CD4-positive, alpha-beta T cell treated with Interleukin-4 for 1 hour (primary cell): ENCODE measurements around the gene TM4SF18.

Experiments
- DNase-seq, 2 donors: peaks; one replicate each; pipeline ENCODE4 v3.0.0-alpha.2; 2020 to 2022

Gene TM4SF18

DNA sequence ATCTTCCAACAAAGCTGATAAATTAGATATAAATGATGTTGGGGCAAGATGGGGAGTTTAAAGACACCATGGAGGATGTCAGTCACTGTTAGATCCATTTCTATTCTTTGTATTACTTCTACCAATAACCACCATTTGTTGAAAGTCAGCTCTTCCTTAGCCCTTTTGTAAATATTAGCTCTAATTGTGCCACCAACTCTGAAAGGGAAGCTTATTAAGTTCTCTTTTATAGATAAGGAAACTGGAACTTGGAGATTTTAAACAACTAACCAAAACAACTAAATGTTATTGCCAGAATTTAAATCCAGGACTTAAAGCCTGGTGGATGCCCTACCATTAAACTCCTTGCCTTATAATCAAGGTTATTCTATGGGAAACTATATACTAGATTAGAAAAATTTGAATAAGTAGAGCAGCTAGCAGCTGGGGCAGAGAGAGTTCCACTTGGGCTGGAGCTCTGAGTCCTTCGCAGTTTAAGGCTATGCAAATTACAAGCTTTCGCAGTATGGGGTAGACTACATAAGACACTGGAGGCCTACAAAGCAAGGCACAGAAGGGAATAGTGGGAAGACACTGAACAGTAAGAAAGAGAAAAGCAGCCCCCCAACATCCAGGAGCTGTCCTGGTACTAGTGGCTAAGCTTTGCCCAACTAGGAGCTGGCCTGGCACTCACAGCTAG, 52.6 kb downstream of the TM4SF18 start:
- no peak for DNase-seq

DNA sequence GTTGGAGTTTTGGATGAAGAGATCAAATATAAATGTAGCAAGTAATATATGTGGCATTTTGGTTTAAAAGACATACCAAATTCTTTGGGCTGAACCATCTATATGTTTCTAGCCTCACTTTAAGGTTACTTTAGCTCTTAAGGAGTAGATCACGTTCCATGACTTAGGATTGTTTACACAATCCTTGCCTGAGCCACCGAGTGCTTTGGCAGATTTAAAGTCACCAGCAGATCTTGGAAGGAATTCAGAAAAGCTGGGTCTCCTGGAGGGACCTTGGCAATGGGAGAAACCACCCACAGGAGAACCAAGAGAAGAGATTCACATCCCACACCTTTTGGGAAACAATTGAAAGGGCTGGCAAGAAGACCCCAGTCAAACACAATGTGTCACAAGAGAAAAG, 54.5 kb downstream of the TM4SF18 start:
- no peak for DNase-seq

DNA sequence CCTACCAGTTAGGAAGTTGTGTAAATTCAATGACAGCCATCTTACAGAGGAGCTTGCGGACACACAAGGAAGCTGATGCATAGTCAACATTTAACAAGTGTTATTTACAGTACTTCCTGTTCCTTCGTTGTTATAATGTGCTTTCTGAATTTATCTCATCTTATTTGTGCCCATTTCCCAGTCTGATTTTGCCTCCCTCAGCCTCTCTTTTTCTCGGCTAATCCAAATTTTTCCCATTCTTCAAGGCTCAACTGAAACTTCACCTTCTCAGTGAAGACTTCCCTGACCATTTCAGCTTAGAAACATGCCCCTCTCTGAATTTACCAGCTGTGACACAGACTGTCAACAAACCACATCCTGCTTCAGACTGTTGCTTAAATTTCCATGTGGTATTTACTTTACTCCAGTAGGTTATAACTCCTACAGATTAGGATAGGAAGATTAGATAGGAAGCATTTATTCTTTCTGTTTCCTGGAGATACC, 56.1 kb downstream of the TM4SF18 start:
- peak in 1 of 2 donors; percentile 50 for DNase-seq

DNA sequence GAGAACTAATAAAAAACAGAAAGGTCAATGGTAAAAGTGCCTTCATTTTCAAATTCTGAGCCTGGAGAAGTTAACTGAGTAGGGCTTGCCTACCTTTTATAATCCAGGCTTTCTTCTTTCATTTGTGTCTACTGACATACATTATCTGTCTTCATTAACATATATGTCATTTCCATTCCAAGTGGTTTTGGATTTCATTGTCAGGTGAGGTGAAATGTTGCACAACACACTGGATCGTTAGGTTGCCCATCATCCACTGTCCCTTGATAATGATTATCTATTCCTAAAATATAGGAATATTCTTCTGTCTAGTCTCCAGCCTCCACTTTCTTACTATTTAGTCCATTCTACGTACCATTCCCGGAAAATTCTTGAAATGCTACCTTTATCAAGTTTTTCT, 56.8 kb downstream of the TM4SF18 start:
- DNase-seq, result no peak

DNA sequence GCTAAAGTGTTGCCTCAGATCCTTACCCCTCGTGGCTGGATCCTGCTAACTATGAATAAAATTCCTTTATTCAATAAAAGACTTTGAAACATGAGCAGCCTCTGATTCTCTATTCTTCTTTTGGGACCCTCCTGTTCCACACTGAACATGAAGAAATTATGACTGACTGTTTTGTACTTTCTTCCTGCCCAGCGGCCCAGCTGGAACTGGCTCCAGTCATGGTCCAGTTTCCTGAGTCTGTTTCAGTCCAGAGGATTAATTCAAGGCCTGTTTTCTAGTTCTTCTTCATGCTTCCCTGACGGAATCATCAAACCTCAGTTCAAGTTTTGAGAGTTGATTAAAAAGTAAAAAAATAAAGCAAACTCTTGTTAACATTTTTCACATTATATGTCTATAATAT, 59.2 kb downstream of the TM4SF18 start:
- DNase-seq, result no peak

DNA sequence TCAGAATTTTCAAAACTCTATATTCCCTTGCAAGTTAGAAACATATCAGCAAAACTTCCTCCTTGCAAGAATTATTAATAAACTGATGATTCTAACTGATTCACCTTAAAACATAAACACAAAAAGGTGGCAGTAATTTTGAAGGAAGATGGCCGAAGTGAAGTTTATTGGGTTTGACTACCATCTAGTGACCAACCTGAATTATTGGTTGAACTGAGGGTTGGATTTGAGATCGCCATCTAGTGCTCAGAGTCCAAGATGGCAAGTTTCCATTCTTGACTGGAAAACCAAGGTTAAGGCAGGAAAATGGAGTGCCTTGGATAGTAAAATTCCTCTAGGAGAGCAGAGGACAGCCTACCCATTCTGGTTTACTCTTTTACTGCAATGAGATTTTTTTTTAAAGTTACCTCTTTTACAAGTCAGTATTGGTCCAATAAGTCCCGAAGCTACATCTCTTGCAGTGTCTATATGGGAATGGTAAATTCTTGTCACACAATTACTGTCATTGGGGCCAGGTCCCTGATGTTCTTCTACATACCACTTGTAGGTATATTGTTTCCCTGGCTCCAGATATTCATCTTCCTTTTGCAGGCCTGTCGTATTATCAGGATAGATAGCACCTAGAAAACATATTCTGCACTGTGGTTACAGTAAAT, 60.2 kb downstream of the TM4SF18 start:
- peak; percentile 40 to 77 for DNase-seq

DNA sequence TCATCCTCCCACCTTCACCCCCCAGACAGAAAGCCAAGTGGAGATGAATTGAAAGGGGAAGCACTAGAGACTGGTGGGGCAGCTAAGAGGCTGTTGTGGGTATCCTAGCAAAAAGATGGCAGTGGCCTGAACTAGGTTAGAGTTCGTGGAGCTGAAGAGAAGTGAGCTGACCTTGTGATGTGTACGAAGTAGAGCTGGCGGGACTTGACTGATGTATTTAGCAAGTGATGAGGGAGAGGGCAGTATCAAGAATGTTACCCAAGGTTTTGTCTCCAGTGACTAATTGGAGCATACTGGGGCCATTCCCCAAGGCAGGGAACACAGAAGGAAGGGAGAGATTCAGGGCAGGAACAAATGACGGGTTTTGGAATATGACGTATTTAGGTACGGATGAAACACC, 61.8 kb downstream of the TM4SF18 start:
- DNase-seq, result no peak

DNA sequence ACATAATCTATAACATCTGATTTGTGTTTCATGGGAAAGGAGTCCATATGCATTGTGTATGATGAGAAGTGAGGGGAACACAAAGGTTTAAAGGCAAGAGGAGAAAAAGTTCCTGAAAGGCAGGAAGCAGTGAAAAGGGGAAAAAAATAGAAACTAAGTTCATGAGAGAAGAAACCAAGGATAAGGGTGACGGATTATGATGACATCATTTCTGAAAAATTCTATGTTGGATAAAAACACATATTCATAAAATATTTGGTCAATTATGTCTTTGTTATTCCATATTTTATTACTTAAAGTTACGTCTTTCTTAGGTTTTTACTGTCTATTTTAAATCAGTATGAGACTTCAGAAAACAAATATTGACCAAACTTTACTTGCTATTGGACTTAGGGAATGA, 63.3 kb downstream of the TM4SF18 start:
- DNase-seq, result no peak

DNA sequence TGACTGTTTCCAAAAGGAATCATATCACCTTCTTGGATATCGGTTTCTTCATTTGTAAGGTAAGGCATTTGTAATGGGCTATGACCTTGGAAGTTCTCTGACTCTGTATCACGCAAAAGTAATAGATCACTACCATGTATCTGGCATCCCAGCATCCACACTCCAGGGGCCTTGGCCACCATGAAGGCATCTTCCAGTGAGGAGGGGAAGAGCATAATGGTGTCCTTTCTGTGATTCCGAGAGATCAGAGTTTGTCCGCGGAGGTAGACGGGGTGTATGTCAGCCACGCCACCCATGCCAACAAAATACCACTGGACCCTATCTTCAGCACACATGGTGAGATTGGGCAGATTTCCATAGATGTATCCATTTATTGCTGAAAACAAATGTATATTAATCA, 63.7 kb downstream of the TM4SF18 start:
- DNase-seq, result no peak
